ENCODE measurements around the gene QPRT. TPM values are rescaled to one million over a fixed set of nuclear protein-coding genes. Genes with fewer than 3 reads are reported as not detected.

The QPRT gene
- total and polyA plus RNA-seq, 2 of the 13 experiments (the other 11 are each of a cell fraction or from before 2014, with no cell fraction given) = 130 to 218 TPM

Other genes with a start within 250 kb of the QPRT start
- gene BOLA2, start 224.8 kb upstream of the QPRT start, total RNA-seq (2016; rRNA removed; fragmentation: Illumina TruSeq; extraction: Trizol) = 15.3 and 17.1 TPM in 2 replicates
- 6.5 and 18.4 TPM in 2 replicates for gene BOLA2, start 224.8 kb upstream of the QPRT start, polyA plus RNA-seq (2011; rRNA removed)
- gene SLX1B, start 224.6 kb upstream of the QPRT start, total RNA-seq (2016; rRNA removed; fragmentation: Illumina TruSeq; extraction: Trizol) = 53.1 and 70.0 TPM in 2 replicates
- 15.9 and 27.6 TPM in 2 replicates for gene SLX1B, start 224.6 kb upstream of the QPRT start, polyA plus RNA-seq (2011; rRNA removed)
- gene SULT1A4, start 219.3 kb upstream of the QPRT start, total RNA-seq (2016; rRNA removed; fragmentation: Illumina TruSeq; extraction: Trizol) = 151 and 181 TPM in 2 replicates
- 25.4 and 27.3 TPM in 2 replicates for gene SULT1A4, start 219.3 kb upstream of the QPRT start, polyA plus RNA-seq (2011; rRNA removed)
- gene NPIPB12, start 172.8 kb upstream of the QPRT start, total RNA-seq (2016; rRNA removed; fragmentation: Illumina TruSeq; extraction: Trizol) = 10.8 and 12.4 TPM in 2 replicates
- gene NPIPB12, start 172.8 kb upstream of the QPRT start, polyA plus RNA-seq (2011; rRNA removed) = 21.3 and 28.7 TPM in 2 replicates
- gene SPN, start 15.9 kb upstream of the QPRT start, total RNA-seq (2016; rRNA removed; fragmentation: Illumina TruSeq; extraction: Trizol) = 0.22 and 0.38 TPM in 2 replicates
- gene SPN, start 15.9 kb upstream of the QPRT start, polyA plus RNA-seq (2011; rRNA removed) = 1.6 and 3.8 TPM in 2 replicates
- not detected in 2 replicates for gene C16orf54, start 66.8 kb downstream of the QPRT start, total RNA-seq (2016; rRNA removed; fragmentation: Illumina TruSeq; extraction: Trizol)
- not detected in 2 replicates for gene C16orf54, start 66.8 kb downstream of the QPRT start, polyA plus RNA-seq (2011; rRNA removed)
- gene ZG16, start 99.1 kb downstream of the QPRT start, total RNA-seq (2016; rRNA removed; fragmentation: Illumina TruSeq; extraction: Trizol) = 0.07 and 0.15 TPM in 2 replicates
- 0.01 and 0.04 TPM in 2 replicates for gene ZG16, start 99.1 kb downstream of the QPRT start, polyA plus RNA-seq (2011; rRNA removed)
- gene KIF22, start 111.6 kb downstream of the QPRT start, total RNA-seq (2016; rRNA removed; fragmentation: Illumina TruSeq; extraction: Trizol) = 103 and 118 TPM in 2 replicates
- 68.4 and 95.8 TPM in 2 replicates for gene KIF22, start 111.6 kb downstream of the QPRT start, polyA plus RNA-seq (2011; rRNA removed)
- gene MAZ, start 127.3 kb downstream of the QPRT start, total RNA-seq (2016; rRNA removed; fragmentation: Illumina TruSeq; extraction: Trizol) = 229 and 277 TPM in 2 replicates
- 203 and 255 TPM in 2 replicates for gene MAZ, start 127.3 kb downstream of the QPRT start, polyA plus RNA-seq (2011; rRNA removed)
- gene PRRT2, start 133.0 kb downstream of the QPRT start, total RNA-seq (2016; rRNA removed; fragmentation: Illumina TruSeq; extraction: Trizol) = 0.11 and 0.51 TPM in 2 replicates
- 1.1 and 1.8 TPM in 2 replicates for gene PRRT2, start 133.0 kb downstream of the QPRT start, polyA plus RNA-seq (2011; rRNA removed)
- gene PAGR1, start 137.0 kb downstream of the QPRT start, total RNA-seq (2016; rRNA removed; fragmentation: Illumina TruSeq; extraction: Trizol) = 66.4 and 74.5 TPM in 2 replicates
- 9.8 and 9.9 TPM in 2 replicates for gene PAGR1, start 137.0 kb downstream of the QPRT start, polyA plus RNA-seq (2011; rRNA removed)
- 22.0 and 22.9 TPM in 2 replicates for gene MVP, start 141.3 kb downstream of the QPRT start, total RNA-seq (2016; rRNA removed; fragmentation: Illumina TruSeq; extraction: Trizol)
- 43.5 and 65.5 TPM in 2 replicates for gene MVP, start 141.3 kb downstream of the QPRT start, polyA plus RNA-seq (2011; rRNA removed)
- 39.2 and 54.9 TPM in 2 replicates for gene CDIPT, start 184.0 kb downstream of the QPRT start, total RNA-seq (2016; rRNA removed; fragmentation: Illumina TruSeq; extraction: Trizol)
- gene CDIPT, start 184.0 kb downstream of the QPRT start, polyA plus RNA-seq (2011; rRNA removed) = 97.5 and 109 TPM in 2 replicates
- 6.6 and 14.9 TPM in 2 replicates for gene SEZ6L2, start 220.4 kb downstream of the QPRT start, total RNA-seq (2016; rRNA removed; fragmentation: Illumina TruSeq; extraction: Trizol)
- 16.9 and 30.7 TPM in 2 replicates for gene SEZ6L2, start 220.4 kb downstream of the QPRT start, polyA plus RNA-seq (2011; rRNA removed)
- 15.6 and 19.7 TPM in 2 replicates for gene ASPHD1, start 221.3 kb downstream of the QPRT start, total RNA-seq (2016; rRNA removed; fragmentation: Illumina TruSeq; extraction: Trizol)
- gene ASPHD1, start 221.3 kb downstream of the QPRT start, polyA plus RNA-seq (2011; rRNA removed) = 13.1 and 15.6 TPM in 2 replicates
- 3.9 and 6.3 TPM in 2 replicates for gene KCTD13, start 247.0 kb downstream of the QPRT start, total RNA-seq (2016; rRNA removed; fragmentation: Illumina TruSeq; extraction: Trizol)
- gene KCTD13, start 247.0 kb downstream of the QPRT start, polyA plus RNA-seq (2011; rRNA removed) = 14.7 and 15.2 TPM in 2 replicates